Measurements from ENCODE around the gene HDAC1.

DNA sequence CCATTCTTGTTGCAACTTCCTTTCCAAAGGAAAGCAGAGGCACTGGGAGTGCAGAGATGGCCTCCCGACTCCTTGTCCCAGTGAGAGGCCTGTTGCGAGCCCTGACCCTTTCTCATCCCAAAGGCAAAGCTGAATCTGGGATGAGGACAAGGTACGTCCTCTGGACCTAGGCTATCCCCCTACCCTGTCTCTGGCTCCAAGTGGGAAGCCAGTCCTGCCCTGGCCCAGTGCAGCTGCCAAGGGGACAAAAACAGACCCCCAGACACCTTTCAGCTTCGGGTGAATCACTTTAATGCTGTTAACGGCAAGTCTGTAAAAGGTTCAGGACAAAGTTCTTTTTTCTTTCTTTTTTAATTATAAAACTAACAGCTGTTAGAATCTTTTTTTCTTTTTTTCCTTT is 73.0 kb downstream of the HDAC1 start:
- no peak for TF ChIP-seq POLR2A (IDR thresholded peaks at IDR 0.05)
- TF ChIP-seq CTCF (IDR thresholded peaks at IDR 0.05 in 4 of 5, conservative IDR thresholded peaks at IDR 0.05 in 1 of 5): no peak
